GM10266 (cell line): ENCODE measurements around the gene TMCO6.
A peak's percentile ranks its signal among the peaks of the same experiment; 100 is the strongest.
"Not testable (repeated sequence)": the region's sequence is repeated elsewhere in the genome, so short reads cannot be mapped to it uniquely, and the experiment has no call there.

Source experiments
- DNase-seq: peaks from one replicate; pipeline ENCODE4 v3.0.0; 2012; ENCODE audit errors: extremely low spot score
- CTCF ChIP-seq: IDR thresholded peaks from 2 replicates; pipeline ENCODE4 v1.5.1; 2012; ENCODE audit warnings: mild to moderate bottlenecking, low read depth; ENCODE audit not compliant: control insufficient read depth, insufficient read depth; ENCODE audit errors: missing control alignments

The TMCO6 gene

GRCh38 chr5:140664030-140664358 is 24.7 kb downstream of the TMCO6 start:
- TF ChIP-seq CTCF = no peak
- no peak for DNase-seq

- no peak for TF ChIP-seq CTCF
- DNase-seq = peak; percentile 91
Observed at GRCh38 chr5:140664359-140665119, 25.3 kb downstream of the TMCO6 start, which contains the start of gene WDR55. WDR55 (plus strand) TSS chr5:140664904; CDS start chr5:140664913, 9 bp downstream.

- not testable (repeated sequence) for DNase-seq
Observed at GRCh38 chr5:140671035-140671434, 31.8 kb downstream of the TMCO6 start.

GRCh38 chr5:140671472-140672125 is 32.3 kb downstream of the TMCO6 start:
- no peak for DNase-seq
- TF ChIP-seq CTCF = no peak

GRCh38 chr5:140672455-140673186 is 33.4 kb downstream of the TMCO6 start:
- no peak for TF ChIP-seq CTCF
- peak; percentile 35 for DNase-seq

GRCh38 chr5:140673187-140673976 is 34.1 kb downstream of the TMCO6 start, which contains the start of gene DND1:
DND1 (minus strand) TSS chr5:140673576; CDS start chr5:140673542, 34 bp downstream.
- TF ChIP-seq CTCF = no peak
- peak; percentile 38 for DNase-seq

GRCh38 chr5:140674211-140674610 is 35.0 kb downstream of the TMCO6 start:
- peak; percentile 29 for DNase-seq
- no peak for TF ChIP-seq CTCF
